GM20000 (cell line): Measurements from ENCODE around the gene TARS3.

ENCODE experiments used
- DNase-seq: peaks from one replicate; pipeline ENCODE4 v3.0.0; 2012; ENCODE audit warnings: low spot score
- CTCF ChIP-seq: IDR thresholded peaks from 2 replicates; pipeline ENCODE4 v1.5.1; 2012; ENCODE audit warnings: mild to moderate bottlenecking, control low read depth; ENCODE audit errors: extremely low read depth, missing control alignments

The TARS3 gene

GRCh38 chr15:101654171-101654570 is 70.1 kb downstream of the TARS3 start:
- DNase-seq, result no peak
- TF ChIP-seq CTCF, result no peak

- TF ChIP-seq CTCF, result no peak
- DNase-seq, result no peak
Observed at GRCh38 chr15:101652786-101653430, 71.4 kb downstream of the TARS3 start.

DNA sequence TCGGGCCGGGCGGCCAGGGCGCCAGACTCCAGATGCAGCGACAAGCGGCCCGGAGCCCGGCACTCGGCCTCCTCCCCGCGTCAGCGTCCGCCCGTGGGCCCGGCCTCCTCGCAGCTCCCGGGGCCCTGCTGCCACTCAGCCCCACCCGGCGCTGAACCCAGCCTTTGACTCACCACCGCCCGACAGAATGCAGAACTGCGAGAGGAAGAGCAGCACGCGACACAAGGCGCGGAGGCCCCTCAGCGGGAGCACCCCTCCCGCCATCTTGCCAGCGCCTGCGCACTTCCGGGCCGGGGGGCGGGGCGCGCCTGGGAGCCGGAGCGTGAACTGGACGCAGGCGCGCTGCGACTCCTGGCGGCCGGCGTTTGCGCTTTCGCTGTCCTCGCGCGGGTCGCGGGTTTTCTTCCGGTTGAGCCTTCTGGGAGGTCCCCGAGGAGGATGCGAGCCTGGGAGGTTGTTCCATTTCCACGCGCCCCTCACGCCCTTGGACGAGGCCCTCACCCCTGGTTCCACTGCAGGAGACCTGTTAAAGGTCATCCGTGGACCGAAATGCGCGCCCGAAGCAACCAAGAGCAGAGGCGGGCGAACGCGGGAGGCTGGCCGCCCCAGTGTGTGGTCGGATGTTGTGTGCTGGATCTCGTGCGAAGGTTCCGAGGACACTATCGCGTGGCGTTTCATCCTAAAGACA is 72.0 kb downstream of the TARS3 start, which contains the start of gene TM2D3:
TM2D3 (minus strand) TSS at position 284 of the 688 bp plus-strand sequence; CDS start at position 264, 20 bp downstream.
- TF ChIP-seq CTCF, result peak; percentile 20
- DNase-seq, result peak; percentile 96

DNA sequence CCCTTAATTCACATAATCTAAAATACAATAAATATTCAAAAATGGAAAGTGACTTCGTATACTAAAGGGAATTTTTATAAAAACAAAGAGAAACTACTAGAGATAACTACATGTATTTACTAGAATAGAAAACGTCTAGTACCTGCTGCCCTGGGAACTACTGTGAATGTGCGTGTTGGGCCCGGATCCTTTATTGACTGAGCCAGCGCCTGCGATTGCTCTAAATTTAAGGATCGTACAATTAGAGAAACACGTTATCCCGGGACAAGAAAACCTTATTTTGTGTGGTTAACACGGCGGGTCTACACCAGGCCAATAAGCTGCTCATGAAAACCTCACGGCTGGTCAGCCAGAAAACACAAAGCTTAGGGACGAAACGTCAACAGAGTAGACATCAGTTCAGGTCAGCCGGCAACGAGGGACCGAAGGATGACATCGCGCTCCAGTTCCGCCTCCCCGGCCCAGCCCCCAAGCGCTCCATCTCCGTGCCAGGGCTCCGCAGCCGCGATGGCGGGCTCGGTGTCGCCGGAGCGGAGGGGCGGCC is 72.6 kb downstream of the TARS3 start:
- no peak for TF ChIP-seq CTCF
- no peak for DNase-seq

GRCh38 chr15:101650145-101650544 is 74.1 kb downstream of the TARS3 start:
- no peak for DNase-seq
- no peak for TF ChIP-seq CTCF

GRCh38 chr15:101648356-101648755 is 75.9 kb downstream of the TARS3 start:
- no peak for TF ChIP-seq CTCF
- DNase-seq, result no peak

- TF ChIP-seq CTCF, result no peak
Observed at GRCh38 chr15:101647251-101647650, 77.0 kb downstream of the TARS3 start.

More at GRCh38 chr15:101647251-101647650, 77.0 kb downstream of the TARS3 start:
- no peak for DNase-seq
